ENCODE results near the gene TBKBP1. TPM values are rescaled to one million over a fixed set of nuclear protein-coding genes. Genes with fewer than 3 reads are reported as not detected.

TBKBP1 gene
- total RNA-seq, 1 experiment from 2014 or later: 33.2 TPM

DNA sequence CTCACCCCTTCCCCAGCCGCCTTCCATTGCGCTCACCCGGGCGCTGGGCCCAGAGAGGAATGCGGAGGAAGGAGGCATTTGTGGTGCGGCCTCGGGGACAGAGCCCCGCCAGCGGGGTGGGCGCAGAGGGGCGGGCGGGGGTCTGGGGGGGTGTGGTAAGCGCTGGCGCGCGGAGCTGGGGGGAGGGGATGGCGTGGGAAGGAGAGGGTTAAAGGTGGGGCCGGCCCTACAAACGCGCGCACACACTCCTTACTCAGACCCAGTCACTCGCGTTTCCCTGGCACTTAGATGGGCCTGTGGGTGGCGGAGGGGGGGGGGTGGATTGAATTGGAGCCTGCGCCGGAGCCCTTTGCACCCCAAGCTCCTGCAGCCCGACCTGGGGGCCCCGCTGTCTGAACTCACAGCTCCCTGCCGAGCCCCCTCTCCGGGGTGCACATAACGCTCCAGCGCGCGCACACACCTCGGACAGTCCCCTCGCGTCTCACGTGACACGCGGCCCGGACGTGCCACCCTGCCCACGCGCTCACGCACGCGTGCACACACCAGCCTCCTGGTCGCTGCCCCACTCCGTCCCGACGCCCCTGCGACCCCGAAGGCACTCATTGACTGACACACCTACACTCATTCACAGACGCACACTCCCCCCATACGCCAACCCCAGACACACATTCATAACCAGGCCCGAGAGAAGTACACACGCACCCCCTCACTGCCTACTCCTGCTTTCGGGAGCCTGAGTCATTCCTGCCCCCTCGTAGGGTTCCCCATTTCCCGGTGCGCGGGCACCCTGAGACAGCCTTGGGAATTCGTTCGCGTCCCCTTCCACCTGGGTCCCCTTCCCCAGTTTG, 844 bp downstream of the TBKBP1 start:
- no CpG with 5 or more reads among the region's 65 CpGs for WGBS (ENCODE audit: extremely low coverage, insufficient read length, low lambda C conversion rate)
- Histone ChIP-seq H3K4me2 (ENCODE audit: insufficient read depth, insufficient read length, low read length) (peak overlapping the region; percentile 57), H2AFZ (ENCODE audit: low read length) (no peak overlapping the region)

More for the DNA sequence above, 844 bp downstream of the TBKBP1 start:
- Histone ChIP-seq H3K9me3 (ENCODE audit: control insufficient read depth, low read depth, low read length) (no peaks in the 10 kb centered on the region), H3K79me1 (ENCODE audit: insufficient read depth, low read depth, low read length, poor library complexity, severe bottlenecking) (no peaks in the 10 kb centered on the region), H3K27me3 (ENCODE audit: insufficient read depth, low read length) (no peaks in the 10 kb centered on the region), H2BK15ac (ENCODE audit: low read depth, low read length) (no peak overlapping the region), H4K8ac (replicated peaks; ENCODE audit: insufficient read length, low read depth, low read length) (no peak overlapping the region), H3K4ac (ENCODE audit: low read depth, low read length) (no peak overlapping the region), H3K23ac (ENCODE audit: insufficient read length, low read depth, low read length) (no peak overlapping the region), H2AK5ac (ENCODE audit: insufficient read length, low read length) (no peak overlapping the region), H4K5ac (ENCODE audit: insufficient read length, low read depth, low read length) (no peak overlapping the region), H4K20me1 (ENCODE audit: control insufficient read depth, insufficient read depth, insufficient read length) (no peaks in the 10 kb centered on the region), H3K56ac (ENCODE audit: insufficient read length, low read depth, low read length) (no peak overlapping the region), H3K9ac (ENCODE audit: extremely low read depth, insufficient read length, low read length) (no peak overlapping the region), H3K27ac (ENCODE audit: insufficient read length, low read depth, low read length) (no peak overlapping the region), H3K4me1 (ENCODE audit: insufficient read depth, low read length) (peaks cover 14% of the 10 kb centered on the region; the same call in 1 of the 2 replicates), H4K91ac (ENCODE audit: insufficient read length, low read depth, low read length) (no peak overlapping the region), H2BK20ac (ENCODE audit: low read depth, low read length, poor library complexity, severe bottlenecking) (no peak overlapping the region), H3K18ac (ENCODE audit: insufficient read length, low read depth, low read length) (no peak overlapping the region), H3K23me2 (ENCODE audit: insufficient read length, low read depth, low read length, poor library complexity, severe bottlenecking) (peaks cover 14% of the 10 kb centered on the region), H2BK120ac (ENCODE audit: low read depth, low read length, poor library complexity, severe bottlenecking) (no peak overlapping the region), H2BK5ac (ENCODE audit: insufficient read length, low read length) (no peak overlapping the region), H3K79me2 (ENCODE audit: insufficient read depth, low read length) (no peaks in the 10 kb centered on the region), H3T11ph (ENCODE audit: low read length) (no peak overlapping the region), H2BK12ac (ENCODE audit: insufficient read length, low read depth, low read length) (no peak overlapping the region), H3K14ac (ENCODE audit: insufficient read depth, low read length) (no peak overlapping the region)
- Mint-ChIP-seq H3K36me3 (ENCODE audit: insufficient read depth in 1 of 3, low read depth in 3 of 3) (peaks cover 0 to 25% (median 13%) of the 10 kb centered on the region in 3 experiments; a peak in 6 of 7 replicates), H3K27ac (peak overlapping the region in 2 of 3 experiments; percentile 4 to 22; a peak in 2 of 7 replicates), H3K27me3 (ENCODE audit: low read depth) (peaks cover 2% of the 10 kb centered on the region; the same call in 1 of the 2 replicates), H3K4me1 (peaks cover 28 to 42% of the 10 kb centered on the region in 2 experiments), H3K4me3 (peak overlapping the region; percentile 79 to 97), H3K9me3 (no peaks in the 10 kb centered on the region; a peak in 1 of 5 replicates)
- TF ChIP-seq, protein P1, sequence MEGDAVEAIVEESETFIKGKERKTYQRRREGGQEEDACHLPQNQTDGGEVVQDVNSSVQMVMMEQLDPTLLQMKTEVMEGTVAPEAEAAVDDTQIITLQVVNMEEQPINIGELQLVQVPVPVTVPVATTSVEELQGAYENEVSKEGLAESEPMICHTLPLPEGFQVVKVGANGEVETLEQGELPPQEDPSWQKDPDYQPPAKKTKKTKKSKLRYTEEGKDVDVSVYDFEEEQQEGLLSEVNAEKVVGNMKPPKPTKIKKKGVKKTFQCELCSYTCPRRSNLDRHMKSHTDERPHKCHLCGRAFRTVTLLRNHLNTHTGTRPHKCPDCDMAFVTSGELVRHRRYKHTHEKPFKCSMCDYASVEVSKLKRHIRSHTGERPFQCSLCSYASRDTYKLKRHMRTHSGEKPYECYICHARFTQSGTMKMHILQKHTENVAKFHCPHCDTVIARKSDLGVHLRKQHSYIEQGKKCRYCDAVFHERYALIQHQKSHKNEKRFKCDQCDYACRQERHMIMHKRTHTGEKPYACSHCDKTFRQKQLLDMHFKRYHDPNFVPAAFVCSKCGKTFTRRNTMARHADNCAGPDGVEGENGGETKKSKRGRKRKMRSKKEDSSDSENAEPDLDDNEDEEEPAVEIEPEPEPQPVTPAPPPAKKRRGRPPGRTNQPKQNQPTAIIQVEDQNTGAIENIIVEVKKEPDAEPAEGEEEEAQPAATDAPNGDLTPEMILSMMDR (conservative IDR thresholded peaks at IDR 0.05): no peak
- DNase-seq: peak; percentile 57

Measured in H9 (cell line).